COLO829 (cell line): ENCODE measurements around the gene RPS15.

Experiments used
- DNase-seq: peaks from one replicate; pipeline ENCODE4 v3.0.0; 2012; ENCODE audit warnings: low spot score

The RPS15 gene

GRCh38 chr19:1420590-1420989 is 17.6 kb upstream of the RPS15 start:
- DNase-seq, result no peak

DNA sequence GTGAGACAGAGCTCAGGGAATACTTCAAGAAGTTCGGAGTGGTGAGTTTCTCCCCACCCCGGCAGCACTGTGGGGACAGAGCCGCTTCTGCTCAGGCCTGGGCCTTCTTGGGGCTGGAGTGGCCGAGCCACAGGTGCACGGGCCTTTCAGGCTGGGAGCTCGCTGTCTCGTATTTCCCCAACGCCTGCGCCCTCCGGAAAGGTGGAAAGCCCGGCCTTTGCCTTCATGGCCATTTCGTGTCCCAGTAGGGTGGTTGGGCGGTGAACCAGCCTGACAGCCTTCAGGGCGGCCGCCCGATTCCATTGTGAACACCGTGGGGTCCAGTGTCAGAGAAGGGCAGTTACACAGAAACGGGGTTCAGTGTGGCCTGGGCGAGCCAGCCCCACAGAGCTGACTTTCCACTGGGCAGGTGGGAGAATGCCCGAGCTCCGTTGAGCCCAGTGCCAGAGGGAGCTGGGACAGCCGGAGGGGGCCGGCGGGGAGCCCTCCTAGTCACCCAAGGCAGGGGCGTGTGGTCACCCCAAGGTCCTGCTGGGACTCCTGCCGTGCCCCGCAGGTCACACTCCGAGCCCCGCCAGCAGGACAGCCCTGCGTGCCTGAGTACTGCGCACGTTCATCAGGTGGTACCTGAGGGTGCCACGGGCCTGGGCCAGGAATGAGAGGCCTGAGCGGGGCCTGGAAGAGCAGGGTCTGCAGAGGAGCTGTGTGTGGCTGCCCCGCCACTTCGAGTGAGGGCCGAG is 16.8 kb upstream of the RPS15 start:
- DNase-seq, result no peak

GRCh38 chr19:1421958-1422305 is 16.3 kb upstream of the RPS15 start:
- DNase-seq, result no peak

DNA sequence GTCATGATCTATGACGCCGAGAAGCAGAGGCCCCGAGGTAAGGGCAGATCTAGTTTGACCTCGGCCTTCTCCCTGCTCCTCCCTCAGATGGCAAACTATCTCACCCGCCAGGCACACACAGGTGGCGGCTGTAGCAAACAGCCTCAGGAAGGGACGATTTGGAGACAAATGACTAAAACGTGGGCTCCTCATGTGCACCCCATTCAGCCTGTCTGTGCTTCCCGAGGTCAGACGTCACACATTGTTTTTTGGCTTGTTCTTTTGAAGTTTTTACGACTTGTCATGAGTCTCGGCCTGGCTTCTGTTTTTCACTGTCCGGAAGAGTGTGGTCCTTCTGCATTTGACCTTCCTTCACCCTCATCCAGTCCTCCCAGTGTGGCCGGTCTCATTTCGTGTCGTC is 15.8 kb upstream of the RPS15 start:
- DNase-seq, result no peak

GRCh38 chr19:1422943-1423342 is 15.3 kb upstream of the RPS15 start:
- no peak for DNase-seq

DNA sequence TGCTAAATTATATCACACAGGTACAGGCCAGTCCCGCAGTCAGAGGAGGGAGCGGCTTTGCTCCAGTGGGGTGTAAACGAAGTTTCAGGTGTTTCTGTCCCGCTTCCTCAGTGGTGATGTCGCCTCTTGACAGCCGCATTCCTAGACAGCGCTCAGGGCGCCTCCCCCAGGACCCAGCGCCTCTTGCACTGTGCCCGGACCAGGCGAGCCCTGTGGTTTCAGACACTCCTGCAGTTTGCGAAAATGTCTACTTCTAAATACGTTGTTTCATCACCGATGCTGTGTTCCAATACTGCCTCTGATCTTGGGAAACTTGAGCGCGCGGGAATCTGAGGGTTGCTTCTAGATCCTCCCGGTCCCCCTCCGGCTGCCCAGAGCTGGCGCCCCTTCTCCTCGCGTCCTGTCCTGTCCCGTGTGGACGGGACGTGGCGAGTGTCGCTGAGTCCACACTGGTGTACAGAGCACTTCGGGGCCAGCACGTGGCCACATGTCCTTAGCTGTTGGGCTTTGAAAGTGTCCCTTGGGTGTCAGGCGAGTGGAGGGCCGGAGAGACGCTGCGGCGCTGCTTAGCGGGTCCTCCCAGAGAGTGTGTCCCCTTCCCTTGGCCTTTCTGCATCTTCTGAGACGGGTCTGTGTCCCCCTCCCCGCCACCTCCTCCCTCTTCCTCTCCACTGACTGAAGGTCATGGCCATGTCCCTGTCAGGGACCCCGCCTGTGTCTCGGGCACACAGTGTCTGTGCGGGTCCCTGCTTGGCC is 14.6 kb upstream of the RPS15 start:
- DNase-seq, result no peak

- DNase-seq, result no peak
Measured at GRCh38 chr19:1424192-1424955, 13.8 kb upstream of the RPS15 start.

GRCh38 chr19:1425102-1425837 is 12.9 kb upstream of the RPS15 start:
- DNase-seq, result no peak

- DNase-seq, result no peak
Measured at GRCh38 chr19:1425902-1426301, 12.3 kb upstream of the RPS15 start.

GRCh38 chr19:1426736-1427135 is 11.5 kb upstream of the RPS15 start:
- DNase-seq, result no peak

DNA sequence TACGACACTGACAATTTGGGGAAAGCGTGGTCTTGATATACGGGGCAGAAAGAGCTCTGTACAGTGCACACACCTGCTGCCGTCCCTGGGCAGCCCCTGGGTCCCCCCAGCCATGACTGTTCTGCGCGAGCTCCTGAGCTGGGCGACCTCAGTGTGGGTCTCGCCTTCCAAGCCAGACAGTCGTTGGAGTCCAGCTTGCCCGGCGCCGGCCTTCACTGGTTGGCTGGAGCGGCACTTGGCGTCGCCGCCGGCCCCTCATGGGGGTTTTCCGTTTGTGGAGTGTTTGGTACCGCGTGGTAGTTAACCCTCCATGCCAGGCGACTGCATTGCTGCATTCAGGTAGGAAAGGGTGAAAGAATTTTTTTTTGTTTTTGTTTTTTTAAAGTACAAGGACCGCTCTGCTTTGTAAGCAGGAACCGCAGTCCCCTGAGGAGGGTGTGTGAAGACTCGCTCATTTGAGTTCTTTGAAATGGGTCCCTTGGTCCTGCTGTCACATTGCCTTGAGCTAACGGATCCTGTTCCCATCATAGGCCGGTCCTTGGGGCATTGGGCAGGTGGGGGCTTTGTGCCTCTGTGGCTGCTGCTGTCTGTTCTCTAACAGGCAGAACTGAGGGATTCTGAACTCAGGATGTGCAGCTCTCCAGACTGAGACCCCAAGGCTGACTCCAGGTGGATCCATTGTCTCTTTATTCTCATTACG is 10.8 kb upstream of the RPS15 start:
- DNase-seq, result no peak

DNA sequence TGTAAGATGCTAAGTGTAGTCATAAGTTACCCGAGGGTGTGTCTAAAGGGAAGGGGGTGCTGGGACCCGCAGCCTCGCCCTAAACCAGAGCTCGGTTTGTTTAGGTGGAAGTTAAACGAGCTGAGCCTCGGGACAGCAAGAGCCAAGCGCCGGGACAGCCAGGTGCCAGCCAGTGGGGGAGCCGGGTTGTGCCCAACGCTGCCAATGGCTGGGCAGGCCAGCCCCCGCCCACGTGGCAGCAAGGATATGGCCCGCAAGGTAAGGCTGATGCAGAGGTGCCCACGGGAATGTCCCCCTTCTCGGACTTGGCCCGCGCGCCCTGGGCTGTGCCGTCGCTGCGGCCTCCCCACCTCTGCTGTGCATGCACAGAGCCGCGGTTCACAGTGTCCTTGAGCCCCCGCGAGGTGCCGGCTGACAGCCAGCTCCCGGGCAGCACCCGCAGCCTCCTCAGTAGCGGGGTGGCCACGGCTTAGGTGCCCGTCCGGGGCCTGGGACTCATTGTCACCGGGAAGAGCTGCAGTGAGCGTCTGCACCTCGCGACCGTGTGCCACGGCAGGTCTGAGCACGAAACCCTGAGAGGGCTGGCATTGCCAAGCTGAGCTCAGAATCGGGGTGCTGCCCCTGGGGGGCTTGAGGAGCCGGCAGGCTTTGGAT is 9.3 kb upstream of the RPS15 start:
- DNase-seq, result no peak

GRCh38 chr19:1429750-1430149 is 8.4 kb upstream of the RPS15 start:
- DNase-seq, result no peak

DNA sequence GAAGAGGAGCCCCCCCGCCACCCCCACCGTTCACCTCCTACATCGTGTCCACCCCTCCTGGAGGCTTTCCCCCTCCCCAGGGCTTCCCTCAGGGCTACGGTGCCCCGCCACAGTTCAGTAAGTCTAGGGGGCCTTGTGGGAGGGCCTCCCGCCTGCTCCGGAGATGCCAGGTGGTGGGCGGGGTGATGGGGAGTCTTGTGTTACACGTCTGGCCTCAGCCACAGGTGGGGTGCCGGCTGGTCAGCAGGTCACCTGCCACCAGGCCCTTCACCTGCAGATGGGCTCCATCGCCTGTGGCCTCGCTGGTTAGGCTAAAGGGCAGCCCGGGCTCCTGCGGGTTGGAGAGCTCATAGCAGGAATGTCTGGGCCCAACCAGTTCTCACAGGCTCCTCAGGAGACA is 8.0 kb upstream of the RPS15 start:
- no peak for DNase-seq

GRCh38 chr19:1431759-1432506 is 6.3 kb upstream of the RPS15 start:
- no peak for DNase-seq

- no peak for DNase-seq
Measured at GRCh38 chr19:1432507-1432887, 5.7 kb upstream of the RPS15 start.

- no peak for DNase-seq
Measured at GRCh38 chr19:1433119-1434039, 4.8 kb upstream of the RPS15 start.

GRCh38 chr19:1434040-1434366 is 4.2 kb upstream of the RPS15 start:
- DNase-seq, result no peak

DNA sequence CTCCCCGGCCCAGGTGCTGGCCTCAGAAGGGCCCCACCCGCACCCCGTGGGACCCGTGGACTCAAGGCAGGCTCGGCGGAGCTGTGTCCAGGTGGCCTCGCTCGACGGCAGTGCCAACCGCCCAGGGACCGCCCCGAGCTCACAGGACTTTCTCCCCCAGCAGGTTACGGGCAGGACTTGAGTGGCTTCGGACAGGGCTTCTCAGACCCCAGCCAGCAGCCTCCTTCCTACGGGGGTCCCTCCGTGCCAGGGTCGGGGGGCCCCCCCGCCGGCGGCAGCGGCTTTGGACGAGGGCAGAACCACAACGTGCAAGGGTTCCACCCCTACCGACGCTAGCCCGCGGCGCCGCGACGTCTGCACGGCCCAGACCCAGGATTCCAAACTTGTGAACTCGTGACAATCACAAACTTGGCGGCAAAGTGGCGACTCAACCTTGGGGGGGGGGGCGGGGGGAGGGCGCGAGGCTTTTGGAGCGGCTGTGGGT is 3.6 kb upstream of the RPS15 start:
- DNase-seq, result no peak
